Activated B cell treated with CpG ODN at 0.5 μM for 24 hours (primary cell): ENCODE results near the gene LMNTD1. TPM values are rescaled to one million over a fixed set of nuclear protein-coding genes. Genes with fewer than 3 reads are reported as not detected.

Experiments
- ATAC-seq: fragments of 200-7000 bp; cut with Tn5 transposase; one replicate; pipeline ENCODE4 v1.10.0; 2021; ENCODE audit warnings: low read depth, mild to moderate bottlenecking, moderate library complexity
- CTCF ChIA-PET: fragments of 350-600 bp; sonication (Branson Sonifier 250); formaldehyde crosslinking; loops from one replicate; lab custom pipeline; 2021; ENCODE audit warnings: antibody characterized with exemption; lab: Charles Lee
- POLR2A ChIA-PET: fragments of 350-600 bp; sonication (Branson Sonifier 250); formaldehyde crosslinking; loops from one replicate; lab custom pipeline; 2021; ENCODE audit warnings: antibody characterized with exemption; lab: Charles Lee
- DNase-seq: peaks from one replicate; pipeline ENCODE4 v3.0.0; 2022
- H3K27ac Mint-ChIP-seq: one replicate; pipeline ENCODE4 v1.8.0; 2020; ENCODE audit warnings: mixed read lengths
- H3K27me3 Mint-ChIP-seq: one replicate; pipeline ENCODE4 v1.8.0; 2021; ENCODE audit warnings: mixed read lengths
- H3K36me3 Mint-ChIP-seq: one replicate; pipeline ENCODE4 v1.8.0; 2021; ENCODE audit warnings: low read depth, mixed read lengths
- H3K4me1 Mint-ChIP-seq: one replicate; pipeline ENCODE4 v1.8.0; 2021; ENCODE audit warnings: mixed read lengths
- H3K4me3 Mint-ChIP-seq: one replicate; pipeline ENCODE4 v1.8.0; 2020; ENCODE audit warnings: mild to moderate bottlenecking, mixed read lengths
- H3K9me3 Mint-ChIP-seq: one replicate; pipeline ENCODE4 v1.8.0; 2020; ENCODE audit warnings: mixed read lengths
- CTCF ChIP-seq: fragments of 200-600 bp; IDR thresholded peaks from one replicate; pipeline ENCODE4 v1.8.0; 2022; ENCODE audit warnings: antibody characterized with exemption, mild to moderate bottlenecking
- intact Hi-C: fragments of 100-400 bp; cut with micrococcal nuclease; formaldehyde crosslinking; loops from one replicate; pipeline ENCODE4 v1.15.1; 2024
- total RNA-seq: library from RNA; stranded (reverse); gene quantifications from 2 replicates; pipeline ENCODE4 v1.2.3, GENCODE V29; 2022

Gene LMNTD1
- total RNA-seq, 1 donor from 2014 or later: not detected

DNA sequence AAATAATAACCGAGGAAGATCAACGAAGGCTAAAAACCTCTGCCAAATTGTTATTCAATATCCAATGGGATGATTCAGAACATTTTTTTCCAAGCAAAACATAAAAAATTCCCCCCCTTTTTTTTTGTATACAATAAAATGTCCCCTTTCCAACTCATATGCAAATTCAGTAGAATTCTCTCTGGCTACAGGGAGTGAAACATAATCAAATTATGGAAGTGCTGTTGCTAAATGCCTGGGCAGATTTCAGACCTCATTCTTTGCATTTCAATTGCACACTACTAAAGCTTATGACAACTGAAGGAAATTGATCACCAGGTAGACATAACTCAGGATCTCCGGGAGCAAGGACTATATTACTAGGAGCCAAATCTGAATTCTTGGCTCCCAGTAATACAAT, 51.0 kb downstream of the LMNTD1 start:
- intact Hi-C loops: no loop called here
- DNase-seq (no peak), ATAC-seq (no peak)
- Mint-ChIP-seq H3K4me1 (no peaks in the 10 kb centered on the region), H3K36me3 (no peaks in the 10 kb centered on the region), H3K27ac (no peak overlapping the region), H3K9me3 (peaks cover 3% of the 10 kb centered on the region), H3K4me3 (no peak overlapping the region), H3K27me3 (peaks cover 8% of the 10 kb centered on the region)
- POLR2A ChIA-PET: no interaction called here
- no peak for TF ChIP-seq CTCF
- CTCF ChIA-PET: no interaction called here

GRCh38 chr12:25501549-25501948, 51.5 kb downstream of the LMNTD1 start:
- no peak for ATAC-seq
- no peak overlapping the region for H3K4me3 Mint-ChIP-seq
- intact Hi-C loops: no loop called here
- no peaks in the 10 kb centered on the region for H3K36me3 Mint-ChIP-seq
- no peak for DNase-seq
- CTCF ChIA-PET: no interaction called here
- H3K27ac Mint-ChIP-seq: no peak overlapping the region
- H3K9me3 Mint-ChIP-seq: peaks cover 3% of the 10 kb centered on the region
- POLR2A ChIA-PET: no interaction called here
- peaks cover 8% of the 10 kb centered on the region for H3K27me3 Mint-ChIP-seq
- H3K4me1 Mint-ChIP-seq: no peaks in the 10 kb centered on the region
- no peak for TF ChIP-seq CTCF

DNA sequence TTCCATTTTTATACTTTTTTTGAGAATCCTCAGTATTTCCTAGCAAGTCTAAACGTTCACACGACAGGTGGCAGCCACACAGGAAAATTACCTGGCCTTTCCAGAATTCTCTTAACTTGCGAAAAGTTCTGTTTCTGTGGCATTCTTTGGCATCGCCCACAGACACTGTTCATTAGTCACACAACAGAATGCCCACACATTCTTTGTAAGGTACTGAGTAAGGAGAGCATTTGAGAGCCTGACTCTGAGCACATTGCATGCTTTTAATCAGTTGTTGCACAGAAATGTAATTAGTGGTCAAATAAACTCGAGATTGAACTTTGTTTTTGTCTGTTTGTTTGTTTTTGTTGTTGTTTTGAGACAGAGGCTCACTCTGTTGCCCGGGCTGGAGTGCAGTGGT, 52.4 kb downstream of the LMNTD1 start:
- DNase-seq (no peak), ATAC-seq (no peak)
- no peaks in the 10 kb centered on the region for H3K36me3 Mint-ChIP-seq
- H3K9me3 Mint-ChIP-seq: peaks cover 3% of the 10 kb centered on the region
- H3K4me1 Mint-ChIP-seq: no peaks in the 10 kb centered on the region
- no peak for TF ChIP-seq CTCF
- no peak overlapping the region for H3K4me3 Mint-ChIP-seq
- H3K27ac Mint-ChIP-seq: no peak overlapping the region
- intact Hi-C loops: no loop called here
- ChIA-PET POLR2A (no interaction called here), CTCF (no interaction called here)
- H3K27me3 Mint-ChIP-seq: peaks cover 8% of the 10 kb centered on the region

- no peak for TF ChIP-seq CTCF
- H3K4me3 Mint-ChIP-seq: no peak overlapping the region
- H3K36me3 Mint-ChIP-seq: no peaks in the 10 kb centered on the region
- H3K27me3 Mint-ChIP-seq: peaks cover 4% of the 10 kb centered on the region
- H3K4me1 Mint-ChIP-seq: no peaks in the 10 kb centered on the region
- POLR2A ChIA-PET: no interaction called here
- DNase-seq (no peak), ATAC-seq (no peak)
- CTCF ChIA-PET: no interaction called here
- peaks cover 3% of the 10 kb centered on the region for H3K9me3 Mint-ChIP-seq
- intact Hi-C loops: no loop called here
- H3K27ac Mint-ChIP-seq: no peak overlapping the region
Measured at GRCh38 chr12:25497021-25497420, 56.1 kb downstream of the LMNTD1 start.

GRCh38 chr12:25496098-25496587, 56.9 kb downstream of the LMNTD1 start:
- Mint-ChIP-seq H3K27ac (no peak overlapping the region), H3K4me3 (no peak overlapping the region), H3K27me3 (no peaks in the 10 kb centered on the region), H3K36me3 (no peaks in the 10 kb centered on the region), H3K9me3 (peaks cover 3% of the 10 kb centered on the region), H3K4me1 (no peaks in the 10 kb centered on the region)
- ATAC-seq: no peak
- DNase-seq: no peak
- ChIA-PET CTCF (no interaction called here), POLR2A (no interaction called here)
- TF ChIP-seq CTCF: no peak
- intact Hi-C loops: no loop called here
